Stimulated activated CD8-positive, alpha-beta memory T cell treated with anti-CD3 and anti-CD28 coated beads, Interleukin-12 subunit alpha, Interleukin-12 subunit beta, amount 100 ng/mL, for 1 hour (primary cell): ENCODE data around the gene ANGPT4.
"Not testable (repeated sequence)": the region's sequence is repeated elsewhere in the genome, so short reads cannot be mapped to it uniquely, and the experiment has no call there.

Experiments used
- DNase-seq: peaks from one replicate; pipeline ENCODE4 v3.0.0-alpha.2; 2020; ENCODE audit warnings: low read depth

The ANGPT4 gene

DNA sequence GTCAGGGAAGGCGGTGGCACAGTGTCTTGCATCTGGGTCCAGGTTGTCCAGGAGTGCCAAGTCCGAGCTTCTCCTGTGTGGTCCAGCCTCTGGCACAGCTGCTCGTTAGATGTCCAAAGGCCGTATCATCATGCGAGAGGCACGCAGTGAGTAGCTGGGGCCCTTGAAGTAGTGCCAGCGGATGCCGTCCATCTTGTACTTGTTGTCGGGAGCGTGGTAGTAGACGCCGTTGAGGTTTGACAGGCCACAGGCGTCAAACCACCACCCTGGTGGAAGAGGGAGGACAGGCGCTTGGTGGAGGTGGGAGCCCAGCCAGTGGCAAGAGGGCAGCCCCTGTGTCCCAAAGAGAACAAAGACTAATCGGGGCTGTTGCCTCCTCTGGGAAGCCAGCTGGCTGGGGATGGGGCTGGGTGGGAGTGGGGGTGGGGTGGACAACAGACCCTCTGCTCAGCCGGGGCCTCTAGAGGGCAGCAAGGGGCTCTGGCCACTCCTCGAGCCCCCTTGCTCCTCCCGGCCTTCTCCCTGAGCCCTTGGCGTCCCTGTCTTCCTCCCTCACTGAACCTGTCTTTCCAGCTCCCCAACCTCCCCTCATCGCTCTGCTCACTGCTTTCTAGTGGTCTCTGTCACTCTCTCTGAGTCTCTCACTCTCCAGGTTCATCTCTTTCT is 43.1 kb downstream of the ANGPT4 start:
- no peak for DNase-seq

DNA sequence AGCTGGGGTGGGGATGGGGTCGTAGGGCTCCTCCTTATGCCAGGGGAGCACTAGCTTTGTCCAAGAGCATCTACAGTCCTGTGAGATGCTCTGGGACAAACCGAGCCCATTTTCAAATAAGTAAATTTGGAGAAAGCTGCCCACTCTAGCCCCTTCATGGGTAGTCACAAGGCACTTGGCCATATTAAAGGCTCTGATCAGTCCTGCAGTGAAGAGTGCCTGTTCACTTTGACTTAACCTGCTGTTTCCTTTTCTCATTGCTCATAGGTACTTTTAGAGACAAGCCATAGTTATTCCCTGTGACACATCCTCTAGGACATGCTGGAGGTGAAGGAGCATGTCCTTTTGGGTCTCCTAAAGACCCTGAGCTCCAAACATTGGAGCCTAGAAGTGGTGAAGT is 44.2 kb downstream of the ANGPT4 start:
- DNase-seq, result no peak

DNA sequence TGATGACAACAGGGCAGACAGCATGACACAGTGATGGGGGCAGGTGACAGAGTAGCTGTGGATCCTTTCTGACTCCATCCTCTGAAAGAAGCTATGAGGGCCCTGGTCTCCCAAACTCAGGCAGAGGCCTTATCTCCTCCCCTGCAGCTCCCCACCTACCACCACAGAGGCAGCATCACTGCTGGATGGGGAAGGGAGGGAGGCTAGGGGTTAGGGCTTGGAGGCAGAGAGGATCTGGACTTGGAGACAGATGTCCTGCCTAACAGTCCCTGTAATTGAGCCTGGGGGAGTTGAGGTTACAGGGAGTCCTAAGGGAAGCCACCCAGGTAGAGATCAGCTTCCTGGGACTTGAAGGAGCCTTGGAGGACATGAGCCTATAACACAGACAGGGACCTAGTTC is 44.7 kb downstream of the ANGPT4 start:
- no peak for DNase-seq

DNA sequence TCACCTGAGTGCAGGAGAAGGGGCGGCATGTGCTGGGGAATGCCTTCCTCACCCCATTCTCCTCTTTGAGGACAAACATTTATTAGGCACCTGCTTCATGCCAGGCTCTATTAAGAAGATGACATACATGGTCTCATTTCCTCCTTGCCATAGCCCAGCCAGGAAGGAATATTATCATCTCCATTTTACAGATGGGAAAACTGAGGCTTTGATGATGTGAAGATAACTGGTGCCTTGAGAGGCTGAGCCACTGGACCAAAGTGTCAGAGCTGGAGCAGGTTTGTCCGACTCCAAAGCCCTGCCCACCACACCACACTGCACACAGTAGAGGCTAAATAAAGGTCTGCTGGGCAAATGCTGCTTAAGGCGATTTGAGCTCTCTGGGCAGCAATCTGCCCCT is 45.4 kb downstream of the ANGPT4 start:
- no peak for DNase-seq

DNA sequence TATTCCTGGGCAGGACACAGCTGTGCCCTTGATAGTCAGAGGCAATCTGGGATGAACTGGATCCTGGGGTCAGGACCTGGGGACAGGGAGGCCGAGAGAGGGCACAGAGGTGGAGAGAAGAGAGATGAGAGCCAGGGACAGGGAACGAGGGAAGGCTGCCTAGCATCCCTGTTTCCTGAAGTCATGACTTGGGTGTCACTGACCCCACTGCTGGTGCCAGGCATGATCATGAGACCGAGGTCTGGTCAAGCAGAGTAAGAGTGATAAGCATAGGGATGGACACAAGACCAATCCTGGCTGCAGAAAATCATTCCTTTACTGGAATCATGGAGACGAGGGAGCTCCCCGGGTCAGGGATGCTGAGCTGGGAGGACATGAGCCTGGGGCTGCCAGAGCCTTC is 46.5 kb downstream of the ANGPT4 start:
- DNase-seq, result no peak

DNA sequence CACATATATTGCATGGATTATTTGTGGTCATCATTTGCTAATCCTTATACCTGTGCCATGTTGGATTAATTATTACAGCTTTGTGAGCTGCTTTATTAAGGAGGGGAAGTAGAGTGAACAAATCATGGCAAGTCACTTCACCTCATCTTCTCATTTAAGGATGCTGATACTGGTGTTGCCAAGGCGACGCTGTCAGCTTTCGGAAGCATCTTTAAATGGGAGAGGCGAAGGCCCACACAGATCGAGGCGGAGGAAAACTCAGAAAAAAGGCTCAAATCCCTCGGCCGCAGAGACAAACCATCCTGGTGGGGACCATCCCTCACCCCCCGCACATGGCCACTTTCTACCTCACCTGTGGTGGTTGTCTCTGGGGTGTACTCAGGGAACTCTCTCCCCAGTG is 47.9 kb downstream of the ANGPT4 start:
- no peak for DNase-seq

DNA sequence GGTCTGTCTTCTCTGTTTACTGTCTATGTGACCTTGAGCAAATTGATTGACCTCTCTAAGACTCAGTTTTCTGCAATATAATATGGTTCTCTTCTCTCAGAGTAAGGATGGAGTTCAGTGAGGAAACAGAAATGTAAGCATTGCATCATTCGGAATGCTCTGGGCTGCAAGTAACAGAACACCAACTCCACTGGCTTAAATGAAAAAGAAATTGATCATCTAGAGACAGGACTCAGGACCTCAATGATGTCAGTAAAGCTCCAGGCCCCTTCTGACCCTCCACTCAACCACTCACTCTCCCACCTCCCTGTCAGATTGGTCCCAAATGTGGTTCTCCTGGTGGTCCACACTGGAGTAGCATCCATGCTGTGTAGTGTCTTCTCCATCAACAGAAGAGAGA is 50.7 kb downstream of the ANGPT4 start:
- no peak for DNase-seq

DNA sequence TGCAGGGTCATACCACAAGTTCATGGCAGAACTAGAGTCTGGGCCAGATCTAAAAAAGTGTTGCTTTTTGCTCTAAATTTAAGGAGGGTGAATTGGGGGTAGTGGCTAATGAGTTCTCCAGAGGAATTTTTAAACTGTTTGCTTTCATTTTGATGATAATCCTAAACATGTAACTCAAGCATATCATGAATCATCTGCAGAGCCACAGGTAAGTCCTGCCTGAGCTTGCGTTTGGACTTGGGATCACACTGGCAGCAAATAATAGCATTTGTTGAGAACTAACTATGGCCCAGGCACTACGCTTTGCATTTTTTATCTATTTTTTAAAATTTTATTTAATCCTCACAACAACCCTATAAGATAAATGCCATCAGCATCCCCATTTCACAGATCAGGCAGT is 55.2 kb downstream of the ANGPT4 start:
- DNase-seq, result no peak

DNA sequence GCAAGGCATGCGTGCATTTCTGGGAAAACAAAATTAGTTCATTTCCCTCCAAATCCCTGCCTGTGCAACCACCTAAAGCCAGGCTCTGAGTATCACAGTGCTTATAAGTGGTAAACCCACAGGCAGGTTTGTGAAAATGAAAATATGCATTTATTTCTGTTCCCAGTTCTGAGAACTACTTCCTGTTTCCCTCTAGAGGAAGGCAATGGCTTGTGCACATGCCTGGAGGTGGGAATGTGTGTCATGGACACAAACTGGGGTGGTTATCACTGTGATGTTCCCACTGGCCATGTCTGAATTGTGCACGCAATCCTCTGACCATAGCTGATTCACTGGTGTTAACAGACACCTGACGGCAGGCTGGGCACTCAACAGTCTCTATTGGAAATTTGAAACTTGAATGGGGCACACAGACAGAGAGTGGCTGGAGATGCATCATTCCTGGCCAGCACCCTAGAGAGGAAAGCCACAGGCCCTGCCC is 56.3 kb downstream of the ANGPT4 start:
- no peak for DNase-seq

DNA sequence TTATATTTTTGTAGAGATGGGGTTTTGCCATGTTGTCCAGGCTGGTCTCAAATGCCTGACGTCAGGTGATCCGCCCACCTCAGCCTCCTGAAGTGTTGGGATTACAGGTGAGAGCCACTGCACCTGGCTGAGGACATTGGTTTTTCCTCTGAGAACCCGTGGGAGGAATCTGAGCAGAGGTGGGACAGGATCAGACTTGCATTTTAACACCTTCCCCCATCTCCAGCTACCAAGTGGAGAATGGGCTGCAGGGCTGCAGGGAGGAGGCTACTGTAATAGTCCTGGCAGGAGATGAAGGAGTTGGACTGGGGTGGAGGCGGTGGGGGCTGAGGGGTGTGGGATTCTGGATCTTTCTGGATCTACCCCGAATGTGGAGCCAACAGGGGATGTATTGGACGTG is 58.1 kb downstream of the ANGPT4 start:
- no peak for DNase-seq

DNA sequence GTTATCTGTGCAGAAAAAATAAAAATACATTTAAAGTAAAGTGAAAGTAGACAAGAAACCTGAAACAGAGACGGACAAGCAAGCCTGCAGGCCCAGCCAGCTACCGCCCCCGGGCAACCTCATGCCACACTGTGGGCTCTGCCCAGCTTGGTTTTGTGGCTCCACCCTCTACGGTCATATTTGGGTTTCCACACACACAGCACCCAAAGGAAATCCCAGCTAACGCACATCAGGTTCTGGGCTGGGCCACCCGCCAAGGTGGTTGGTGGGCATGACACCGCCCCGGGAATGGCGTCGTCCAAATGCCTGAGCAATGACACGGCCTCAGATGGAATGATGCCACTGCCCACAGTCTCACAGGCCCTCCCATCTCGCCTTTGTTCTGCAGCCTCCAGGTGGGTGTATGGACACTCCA is 59.8 kb downstream of the ANGPT4 start:
- DNase-seq, result peak; percentile 20

DNA sequence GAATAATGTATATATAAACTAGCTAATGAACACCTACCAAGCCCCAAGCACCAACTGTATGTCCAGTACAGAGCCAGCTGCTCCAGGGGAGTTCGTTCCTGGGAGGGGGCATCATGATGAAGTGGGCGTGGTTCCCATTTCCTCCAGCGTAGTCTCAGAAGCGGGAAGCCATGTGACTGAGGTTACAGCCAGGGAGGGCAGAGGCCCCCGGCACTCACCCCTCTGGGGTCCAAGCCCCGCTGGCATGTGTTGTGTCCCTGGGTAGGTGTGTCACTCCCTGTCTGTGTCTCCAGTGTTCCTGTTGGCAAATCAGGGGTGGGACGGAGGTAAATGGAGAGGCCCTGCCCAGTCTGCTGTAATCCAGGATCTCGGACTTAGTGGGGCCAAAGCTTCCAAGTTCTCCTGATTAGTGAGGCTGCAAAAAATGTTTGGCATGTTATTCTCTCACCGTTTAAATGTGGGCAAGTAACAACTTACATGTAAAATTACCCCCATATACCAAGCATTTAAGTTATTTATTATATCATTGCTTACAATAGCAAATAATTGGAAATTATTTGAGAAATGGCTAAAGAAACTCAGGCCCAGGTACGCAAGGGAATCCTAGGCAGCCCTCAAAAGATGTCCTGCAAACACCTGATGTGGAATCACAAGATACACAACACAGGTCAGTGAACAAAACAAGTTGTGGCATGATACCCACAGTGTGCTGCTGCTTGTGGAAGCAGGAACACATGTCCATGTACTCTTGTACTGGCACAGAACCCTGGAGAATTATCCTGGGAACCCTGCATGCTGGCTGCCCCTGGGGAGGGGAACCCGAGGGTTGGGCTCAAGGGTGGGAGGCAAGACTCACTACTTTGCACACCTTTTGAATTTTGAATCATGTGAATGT is 60.4 kb downstream of the ANGPT4 start:
- no peak for DNase-seq

DNA sequence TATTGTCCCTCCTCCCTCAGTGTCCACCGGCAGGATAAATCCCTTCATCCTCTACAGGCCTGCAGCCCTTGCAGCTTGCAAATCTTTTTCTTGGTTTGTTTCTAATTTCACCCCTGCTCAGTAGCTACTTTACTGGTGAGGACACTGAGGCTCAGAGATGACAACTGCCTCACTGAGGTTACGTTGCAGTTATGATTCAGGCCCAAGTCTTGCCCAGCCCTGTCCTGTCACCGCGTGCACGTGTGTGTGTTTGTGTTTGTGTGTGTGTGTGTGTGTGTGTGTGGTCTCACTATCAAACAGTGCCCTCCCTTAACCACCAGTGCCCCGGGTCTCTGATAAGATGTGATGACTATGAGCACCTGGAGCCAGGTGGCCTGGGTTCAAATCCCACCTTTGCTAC is 61.5 kb downstream of the ANGPT4 start:
- no peak for DNase-seq

DNA sequence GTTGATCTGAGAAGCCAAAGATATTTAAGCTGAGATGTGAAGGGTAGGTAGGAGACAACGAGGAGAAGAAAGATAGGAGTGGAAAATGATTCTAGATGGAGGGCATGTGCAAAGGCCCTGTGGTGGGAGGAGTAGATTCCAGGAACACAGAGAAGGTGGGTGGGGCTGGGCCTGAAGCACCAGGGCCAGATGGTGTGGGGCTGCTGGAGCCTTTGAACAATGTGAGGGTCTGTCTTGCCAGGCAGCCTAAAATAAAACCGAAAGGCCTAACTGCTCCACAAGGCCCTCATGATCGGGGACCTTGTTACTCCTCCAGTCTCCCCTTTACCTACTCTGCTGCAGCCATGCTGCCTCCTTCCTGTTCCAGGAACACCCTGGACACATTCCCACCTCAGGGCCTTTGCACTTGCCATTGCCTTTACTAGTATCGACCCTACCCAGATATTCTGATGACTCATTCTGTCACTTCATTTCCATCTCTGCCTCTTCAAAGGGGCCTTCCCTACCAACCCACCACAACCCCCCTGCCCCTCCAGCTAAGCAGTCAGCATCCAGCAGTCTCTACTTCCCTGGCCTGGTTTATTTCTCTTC is 62.6 kb downstream of the ANGPT4 start:
- DNase-seq, result no peak

DNA sequence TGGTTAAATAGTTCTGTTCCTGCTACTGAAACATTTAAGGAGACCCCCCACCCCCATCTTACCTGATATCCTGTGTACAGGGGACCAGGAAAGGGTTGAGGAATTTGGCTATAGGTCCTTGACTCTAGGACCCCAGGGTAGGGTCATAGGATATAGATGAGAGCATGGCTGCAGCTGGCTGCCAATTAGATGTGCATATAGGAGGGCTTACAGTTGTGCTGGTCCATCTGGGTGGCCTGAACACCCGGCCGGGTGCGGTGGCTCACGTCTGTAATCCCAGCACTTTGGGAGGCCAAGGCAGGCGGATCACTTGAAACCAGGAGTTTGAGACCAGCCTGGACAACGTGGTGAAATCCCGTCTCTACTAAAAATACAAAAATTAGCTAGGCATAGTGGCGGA is 67.4 kb downstream of the ANGPT4 start:
- not testable (repeated sequence) for DNase-seq

DNA sequence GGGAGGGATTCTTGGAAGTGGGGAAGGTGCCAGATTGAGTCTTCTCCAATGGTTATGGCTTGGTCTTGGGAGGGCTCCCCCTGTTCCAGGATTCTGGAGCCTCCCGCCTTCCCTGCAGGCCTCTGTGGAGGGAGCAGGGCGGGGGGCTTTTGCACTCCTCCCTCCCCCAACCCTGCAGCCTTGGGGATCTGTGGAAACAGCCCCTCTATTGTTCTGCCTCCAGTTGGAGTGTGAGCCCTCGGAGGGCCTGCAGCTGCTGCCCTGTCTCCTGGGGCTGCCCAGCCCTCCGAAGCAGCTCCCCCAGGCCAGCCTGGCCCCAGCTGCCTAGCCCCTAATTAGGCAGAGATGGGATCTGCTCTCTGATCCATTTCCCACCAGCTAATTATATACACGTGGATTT is 67.9 kb downstream of the ANGPT4 start:
- DNase-seq, result no peak

DNA sequence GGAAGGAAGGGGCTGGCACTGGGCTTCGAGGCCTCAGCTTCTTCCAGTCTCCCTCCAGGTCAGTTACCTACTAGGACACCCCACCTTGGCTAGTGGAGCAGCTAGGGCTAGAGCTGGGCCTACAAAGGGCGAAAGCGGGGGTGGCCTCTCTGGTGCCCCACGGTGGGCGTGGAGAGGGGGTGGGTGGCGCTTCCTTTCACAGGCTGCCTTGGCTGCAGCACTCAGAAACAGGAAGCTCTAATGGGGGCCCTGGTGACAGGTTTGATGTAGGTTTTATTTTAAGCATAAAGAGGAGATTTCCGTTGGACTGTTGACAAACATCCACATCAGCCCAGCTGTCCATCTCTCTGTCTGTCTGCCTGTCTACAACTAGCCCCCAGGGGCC is 69.2 kb downstream of the ANGPT4 start:
- DNase-seq, result peak; percentile 33

DNA sequence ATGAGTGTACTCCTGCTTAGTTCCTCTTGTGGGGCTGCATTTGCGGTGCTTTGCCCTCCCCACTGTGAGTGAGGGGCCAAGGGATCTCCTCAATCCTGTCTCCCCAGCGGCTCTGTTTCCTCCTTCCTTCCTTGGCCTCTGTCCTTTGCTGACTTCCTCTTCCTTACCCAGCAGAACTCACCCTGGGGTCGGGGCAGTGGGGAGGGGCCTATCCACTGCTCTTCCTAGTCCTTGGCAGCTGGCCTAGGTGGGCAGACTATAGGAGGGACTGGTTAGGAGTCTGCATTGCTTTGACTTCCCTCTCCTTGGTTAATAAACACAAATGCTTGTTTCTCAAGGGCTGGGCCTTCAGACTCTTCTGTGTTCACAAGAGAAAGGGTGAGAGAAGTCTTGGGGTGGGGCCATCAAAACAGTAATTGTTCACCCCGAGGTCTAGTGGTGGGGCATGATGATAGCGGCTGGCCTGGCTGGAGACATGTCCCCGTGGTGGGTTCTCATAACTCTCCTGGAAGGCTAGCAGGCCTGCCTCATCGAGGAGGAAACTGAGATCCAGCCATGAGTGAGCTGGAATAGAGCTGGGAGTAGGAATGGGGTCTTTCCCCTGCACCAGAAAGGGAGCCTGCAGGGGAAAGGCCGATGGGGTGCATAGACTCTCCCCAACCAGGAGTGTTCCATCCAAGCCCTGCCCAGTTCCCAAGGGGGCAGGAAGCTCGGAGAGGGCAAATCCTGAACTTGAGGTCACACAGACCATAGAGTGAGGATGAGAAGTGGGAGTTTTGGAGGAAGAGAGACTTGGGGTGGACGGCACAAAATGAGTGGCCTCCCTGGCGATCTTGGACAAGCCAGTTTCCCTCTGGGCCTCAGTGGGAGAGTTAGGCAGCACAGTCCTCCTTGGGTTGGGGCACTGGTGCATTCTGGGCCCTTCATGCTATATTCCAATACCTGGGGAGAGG is 69.9 kb downstream of the ANGPT4 start:
- DNase-seq, result no peak

DNA sequence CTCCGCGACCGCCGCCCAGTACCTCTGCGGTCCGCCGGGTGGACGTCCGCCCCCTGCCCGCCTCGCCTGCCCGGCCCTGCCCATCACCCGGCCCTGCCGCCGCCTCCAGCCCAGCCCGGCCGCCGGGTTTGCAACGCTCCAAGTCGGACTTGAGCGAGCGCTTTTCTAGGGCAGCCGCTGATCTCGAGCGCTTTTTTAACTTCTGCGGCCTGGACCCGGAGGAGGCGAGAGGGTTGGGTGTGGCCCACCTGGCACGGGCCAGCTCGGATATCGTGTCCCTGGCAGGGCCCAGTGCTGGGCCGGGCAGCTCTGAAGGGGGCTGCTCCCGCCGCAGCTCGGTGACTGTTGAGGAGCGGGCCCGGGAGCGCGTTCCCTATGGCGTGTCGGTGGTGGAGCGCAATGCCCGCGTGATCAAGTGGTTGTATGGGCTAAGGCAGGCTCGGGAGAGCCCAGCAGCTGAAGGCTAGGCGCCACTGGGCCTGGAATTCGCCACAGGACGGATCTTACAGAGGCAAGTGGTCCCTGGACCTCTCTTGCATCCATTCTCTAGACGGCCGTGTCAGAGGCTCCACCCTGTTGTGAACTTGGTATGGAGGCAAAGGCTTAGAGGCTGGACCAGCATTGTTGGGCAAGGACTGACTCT is 70.8 kb downstream of the ANGPT4 start:
- no peak for DNase-seq

DNA sequence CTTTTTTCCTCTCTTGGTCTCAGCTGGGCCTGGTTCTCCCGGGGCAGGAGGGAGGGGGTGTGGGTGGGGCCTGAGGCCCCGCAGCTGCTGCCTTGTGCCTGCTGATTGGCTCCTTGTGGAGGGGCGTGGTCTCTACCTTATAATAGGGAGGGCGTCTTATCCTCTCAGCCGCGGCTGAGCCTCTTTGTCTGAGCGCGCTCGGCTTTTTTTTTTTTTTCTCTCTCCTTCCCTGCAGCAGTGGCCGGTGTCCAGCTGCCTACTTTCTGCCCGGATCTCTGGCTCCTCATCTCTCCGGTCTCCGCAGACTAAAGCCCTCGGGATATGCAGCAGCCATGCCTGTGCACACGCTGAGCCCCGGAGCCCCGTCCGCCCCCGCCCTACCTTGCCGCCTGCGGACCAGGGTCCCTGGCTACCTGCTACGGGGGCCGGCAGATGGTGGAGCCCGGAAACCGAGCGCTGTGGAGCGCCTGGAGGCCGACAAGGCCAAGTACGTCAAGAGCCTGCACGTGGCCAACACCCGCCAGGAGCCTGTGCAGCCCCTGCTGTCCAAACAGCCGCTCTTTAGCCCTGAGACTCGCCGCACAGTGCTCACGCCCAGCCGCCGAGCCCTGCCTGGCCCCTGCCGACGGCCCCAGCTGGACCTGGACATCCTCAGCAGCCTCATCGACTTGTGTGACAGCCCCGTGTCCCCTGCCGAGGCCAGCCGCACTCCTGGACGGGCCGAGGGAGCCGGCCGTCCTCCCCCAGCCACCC is 71.5 kb downstream of the ANGPT4 start:
- peak; percentile 87 for DNase-seq

DNA sequence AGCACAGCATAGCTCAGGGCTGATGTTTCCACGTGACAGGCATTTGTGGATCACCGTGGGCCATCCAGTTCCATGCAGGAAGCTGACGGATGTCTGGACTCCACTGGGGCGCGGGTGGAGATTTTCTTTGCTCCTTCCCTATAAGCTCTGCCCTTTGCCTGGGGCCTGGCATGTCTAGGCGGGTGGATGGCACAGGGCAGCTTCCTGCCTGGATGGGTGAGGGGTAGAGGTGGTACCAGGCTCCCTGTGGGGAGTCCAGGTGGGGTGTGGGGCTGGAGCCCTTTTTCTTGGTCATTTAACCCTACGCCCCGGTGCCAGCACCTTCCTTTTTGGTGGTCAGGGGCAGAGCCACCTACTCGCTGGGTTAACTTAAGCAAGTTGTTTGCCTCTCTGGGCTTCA is 72.2 kb downstream of the ANGPT4 start:
- DNase-seq, result no peak
